Nephron progenitor cell (in vitro differentiated cells): Measurements from ENCODE around the gene CDYL2.

Experiments used
- DNase-seq: peaks from one replicate; pipeline ENCODE4 v3.0.0; 2021
- H3K27ac Mint-ChIP-seq: 2 replicates; pipeline ENCODE4 v1.8.0; 2021; ENCODE audit warnings: mild to moderate bottlenecking, moderate library complexity, mixed read lengths
- H3K27me3 Mint-ChIP-seq: 2 replicates; pipeline ENCODE4 v1.8.0; 2021; ENCODE audit warnings: mild to moderate bottlenecking, low read depth, mixed read lengths; ENCODE audit not compliant: poor library complexity
- H3K36me3 Mint-ChIP-seq: 2 replicates; pipeline ENCODE4 v1.8.0; 2021; ENCODE audit warnings: low read depth, mixed read lengths
- H3K4me1 Mint-ChIP-seq: 2 replicates; pipeline ENCODE4 v1.8.0; 2021; ENCODE audit warnings: mixed read lengths
- H3K4me3 Mint-ChIP-seq: 2 replicates; pipeline ENCODE4 v1.8.0; 2021; ENCODE audit warnings: mild to moderate bottlenecking, moderate library complexity, mixed read lengths
- H3K9me3 Mint-ChIP-seq: 2 replicates; pipeline ENCODE4 v1.8.0; 2021; ENCODE audit warnings: mild to moderate bottlenecking, moderate library complexity, mixed read lengths
- TF ChIP-seq, protein P1 (sequence below): fragments of 200-600 bp; sonication (generic); IDR thresholded peaks from 2 replicates; pipeline ENCODE4 v1.5.0; 2021; ENCODE audit warnings: antibody characterized with exemption

The CDYL2 gene

DNA sequence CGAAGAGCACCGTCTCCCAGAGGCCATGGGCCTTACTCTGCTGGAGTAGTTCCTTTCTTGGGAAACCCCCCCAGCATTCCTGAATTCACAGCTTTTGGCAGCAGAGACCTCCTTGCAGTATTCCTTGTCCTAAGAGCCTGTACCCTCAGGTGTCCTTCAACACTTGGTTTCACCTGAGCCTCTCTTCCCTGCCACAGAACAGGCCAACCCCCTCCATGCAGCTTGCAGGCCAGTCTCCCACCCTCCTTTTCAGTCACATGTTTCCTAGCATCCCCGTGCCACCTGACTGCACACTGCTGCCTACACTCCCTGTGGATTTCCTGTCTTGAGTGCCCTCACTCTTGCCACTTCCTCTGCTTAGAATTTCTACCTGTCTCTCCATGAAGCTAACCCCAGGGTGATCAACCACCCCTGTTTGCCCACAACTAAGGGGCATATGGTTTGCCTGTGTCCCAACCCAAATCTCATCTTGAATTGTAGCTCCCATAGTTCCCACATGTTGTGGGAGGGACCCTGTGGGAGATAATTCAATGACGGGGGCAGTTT is 198.1 kb downstream of the CDYL2 start:
- Mint-ChIP-seq H3K4me3 (no peak overlapping the region), H3K9me3 (peaks cover 9% of the 10 kb centered on the region), H3K27me3 (peaks cover 30% of the 10 kb centered on the region), H3K4me1 (no peaks in the 10 kb centered on the region), H3K36me3 (no peaks in the 10 kb centered on the region), H3K27ac (no peak overlapping the region)
- no peak for DNase-seq
- TF ChIP-seq, protein P1, sequence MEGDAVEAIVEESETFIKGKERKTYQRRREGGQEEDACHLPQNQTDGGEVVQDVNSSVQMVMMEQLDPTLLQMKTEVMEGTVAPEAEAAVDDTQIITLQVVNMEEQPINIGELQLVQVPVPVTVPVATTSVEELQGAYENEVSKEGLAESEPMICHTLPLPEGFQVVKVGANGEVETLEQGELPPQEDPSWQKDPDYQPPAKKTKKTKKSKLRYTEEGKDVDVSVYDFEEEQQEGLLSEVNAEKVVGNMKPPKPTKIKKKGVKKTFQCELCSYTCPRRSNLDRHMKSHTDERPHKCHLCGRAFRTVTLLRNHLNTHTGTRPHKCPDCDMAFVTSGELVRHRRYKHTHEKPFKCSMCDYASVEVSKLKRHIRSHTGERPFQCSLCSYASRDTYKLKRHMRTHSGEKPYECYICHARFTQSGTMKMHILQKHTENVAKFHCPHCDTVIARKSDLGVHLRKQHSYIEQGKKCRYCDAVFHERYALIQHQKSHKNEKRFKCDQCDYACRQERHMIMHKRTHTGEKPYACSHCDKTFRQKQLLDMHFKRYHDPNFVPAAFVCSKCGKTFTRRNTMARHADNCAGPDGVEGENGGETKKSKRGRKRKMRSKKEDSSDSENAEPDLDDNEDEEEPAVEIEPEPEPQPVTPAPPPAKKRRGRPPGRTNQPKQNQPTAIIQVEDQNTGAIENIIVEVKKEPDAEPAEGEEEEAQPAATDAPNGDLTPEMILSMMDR: no peak

DNA sequence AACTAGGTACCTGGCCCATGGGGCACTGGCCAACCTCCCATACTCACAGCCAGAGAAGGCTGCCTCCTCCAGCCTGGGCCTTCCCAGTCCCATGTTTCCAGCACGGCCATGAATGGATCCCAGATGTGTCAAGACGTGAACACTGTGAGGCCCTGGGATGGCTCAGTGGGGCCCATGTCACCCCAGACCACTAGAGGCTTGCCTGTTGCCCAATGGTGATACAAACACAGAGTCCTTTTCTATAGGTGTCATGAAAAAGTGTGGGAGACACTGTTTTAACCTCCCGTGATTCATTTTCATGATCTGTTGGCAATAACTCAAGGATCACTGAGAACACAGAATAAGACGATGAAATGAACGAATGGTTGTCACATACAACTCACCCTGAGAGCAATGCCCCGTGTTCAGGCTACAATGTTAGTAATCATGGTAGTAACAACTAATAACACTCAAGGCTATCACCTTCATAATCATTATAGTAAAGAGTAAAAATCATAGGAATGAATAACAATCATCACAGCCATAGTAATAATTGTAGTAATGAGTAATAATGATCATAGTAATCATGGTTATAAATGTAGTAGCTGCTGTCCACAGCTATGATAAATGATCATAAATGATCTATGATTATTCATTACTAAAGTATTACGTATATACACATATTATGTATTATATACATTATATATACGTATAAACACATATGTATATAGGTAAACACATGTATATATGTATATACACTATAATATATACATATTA is 199.6 kb downstream of the CDYL2 start:
- H3K4me1 Mint-ChIP-seq: no peaks in the 10 kb centered on the region
- H3K9me3 Mint-ChIP-seq: peaks cover 9% of the 10 kb centered on the region
- H3K4me3 Mint-ChIP-seq: no peak overlapping the region
- no peak overlapping the region for H3K27ac Mint-ChIP-seq
- TF ChIP-seq, protein P1: no peak
- H3K27me3 Mint-ChIP-seq: peaks cover 23% of the 10 kb centered on the region
- H3K36me3 Mint-ChIP-seq: no peaks in the 10 kb centered on the region
- DNase-seq: no peak

DNA sequence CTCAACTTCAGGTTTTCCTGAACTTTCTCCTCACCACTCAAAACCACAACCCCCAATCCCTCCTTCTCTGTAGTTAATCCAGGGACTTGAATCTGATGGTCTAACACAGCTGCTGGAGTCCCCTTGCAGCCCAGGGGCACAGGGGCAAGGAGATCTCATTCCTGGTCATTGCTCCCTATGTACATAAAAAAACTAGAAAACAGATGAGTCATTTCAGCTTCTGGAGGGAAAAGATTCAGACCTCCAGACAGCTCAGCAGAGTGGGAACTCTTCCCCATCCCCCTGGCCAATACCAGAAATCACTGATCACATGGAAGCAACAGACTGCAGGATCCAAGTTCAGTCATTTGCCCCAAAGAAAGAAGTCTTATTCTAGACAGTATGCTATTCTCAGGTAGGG is 201.5 kb downstream of the CDYL2 start:
- H3K27ac Mint-ChIP-seq: no peak overlapping the region
- H3K27me3 Mint-ChIP-seq: peaks cover 18% of the 10 kb centered on the region
- H3K4me3 Mint-ChIP-seq: no peak overlapping the region
- H3K9me3 Mint-ChIP-seq: peaks cover 9% of the 10 kb centered on the region
- H3K4me1 Mint-ChIP-seq: no peaks in the 10 kb centered on the region
- H3K36me3 Mint-ChIP-seq: no peaks in the 10 kb centered on the region
- TF ChIP-seq, protein P1: no peak
- DNase-seq: no peak

DNA sequence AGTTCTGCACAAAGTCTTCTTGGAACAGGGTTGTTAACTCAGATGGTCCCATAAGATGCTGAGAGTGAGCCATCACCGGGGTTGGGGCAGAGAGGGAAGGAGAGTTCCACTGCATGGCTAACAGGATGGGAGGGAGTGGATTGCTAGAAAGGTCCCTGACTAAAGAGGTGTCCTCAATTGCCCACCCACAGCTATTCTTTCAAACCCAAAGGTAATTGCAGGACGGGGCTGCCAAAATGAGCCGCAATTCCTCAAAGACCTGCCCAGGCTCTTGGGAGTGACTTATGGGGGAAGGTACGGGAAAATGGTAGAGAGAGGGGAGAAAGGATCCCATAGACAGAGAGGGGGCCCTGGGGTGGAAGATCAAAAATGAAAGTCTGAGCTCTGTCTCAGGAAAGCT is 203.2 kb downstream of the CDYL2 start:
- H3K27ac Mint-ChIP-seq: no peak overlapping the region

GRCh38 chr16:80599466-80599865 is 204.9 kb downstream of the CDYL2 start:
- TF ChIP-seq, protein P1: no peak
- DNase-seq: no peak
- Mint-ChIP-seq H3K27ac (no peak overlapping the region), H3K27me3 (peaks cover 21% of the 10 kb centered on the region), H3K9me3 (peaks cover 17% of the 10 kb centered on the region), H3K4me1 (no peaks in the 10 kb centered on the region), H3K4me3 (no peak overlapping the region), H3K36me3 (no peaks in the 10 kb centered on the region)

More for the DNA sequence above, 203.2 kb downstream of the CDYL2 start:
- Mint-ChIP-seq H3K9me3 (peaks cover 10% of the 10 kb centered on the region), H3K36me3 (no peaks in the 10 kb centered on the region), H3K4me3 (no peak overlapping the region), H3K4me1 (no peaks in the 10 kb centered on the region), H3K27me3 (peaks cover 21% of the 10 kb centered on the region)
- TF ChIP-seq, protein P1: no peak
- no peak for DNase-seq
